Activated effector memory CD4-positive, alpha-beta T cell treated with anti-CD3 and anti-CD28 coated beads, Interleukin-2, amount 50 U/mL, for 16 hours (primary cell): ENCODE results near the gene KCNN3.

Experiments used
- DNase-seq: peaks from one replicate; pipeline ENCODE4 v3.0.0-alpha.2; 2020

KCNN3 gene

GRCh38 chr1:154719586-154720327 is 150.3 kb downstream of the KCNN3 start:
- DNase-seq: no peak

- no peak for DNase-seq
These were observed 151.5 kb downstream of the KCNN3 start for GRCh38 chr1:154718566-154718965.

GRCh38 chr1:154717528-154717924 is 152.6 kb downstream of the KCNN3 start:
- DNase-seq: no peak

GRCh38 chr1:154716614-154717527 is 153.2 kb downstream of the KCNN3 start:
- DNase-seq: no peak

GRCh38 chr1:154716011-154716410 is 154.1 kb downstream of the KCNN3 start:
- DNase-seq: no peak

GRCh38 chr1:154715385-154715784 is 154.7 kb downstream of the KCNN3 start:
- no peak for DNase-seq

GRCh38 chr1:154714638-154715037 is 155.4 kb downstream of the KCNN3 start:
- DNase-seq: no peak

- DNase-seq: no peak
These were observed 155.9 kb downstream of the KCNN3 start for GRCh38 chr1:154714052-154714623.

GRCh38 chr1:154713005-154713404 is 157.1 kb downstream of the KCNN3 start:
- no peak for DNase-seq

GRCh38 chr1:154712166-154712810 is 157.8 kb downstream of the KCNN3 start:
- DNase-seq: no peak

GRCh38 chr1:154711416-154711815 is 158.7 kb downstream of the KCNN3 start:
- no peak for DNase-seq

GRCh38 chr1:154710106-154710505 is 160.0 kb downstream of the KCNN3 start:
- no peak for DNase-seq

- DNase-seq: no peak
These were observed 162.1 kb downstream of the KCNN3 start for GRCh38 chr1:154707901-154708463.

- DNase-seq: no peak
These were observed 163.2 kb downstream of the KCNN3 start for GRCh38 chr1:154706851-154707250.

GRCh38 chr1:154705544-154705943 is 164.5 kb downstream of the KCNN3 start:
- DNase-seq: no peak

GRCh38 chr1:154703170-154703569 is 166.9 kb downstream of the KCNN3 start:
- no peak for DNase-seq

GRCh38 chr1:154698320-154699096 is 171.6 kb downstream of the KCNN3 start:
- DNase-seq: no peak

GRCh38 chr1:154697710-154698109 is 172.4 kb downstream of the KCNN3 start:
- no peak for DNase-seq

- no peak for DNase-seq
These were observed 173.6 kb downstream of the KCNN3 start for GRCh38 chr1:154696456-154696855.

GRCh38 chr1:154695985-154696384 is 174.1 kb downstream of the KCNN3 start:
- no peak for DNase-seq

- no peak for DNase-seq
These were observed 175.1 kb downstream of the KCNN3 start for GRCh38 chr1:154694995-154695394.

GRCh38 chr1:154689083-154689482 is 181.0 kb downstream of the KCNN3 start:
- no peak for DNase-seq
